Umbilical cord (tissue), 2 donors: ENCODE results near the gene CEP170B. TPM values are rescaled to one million over a fixed set of nuclear protein-coding genes. Genes with fewer than 3 reads are reported as not detected.
"Not testable (repeated sequence)": the region's sequence is repeated elsewhere in the genome, so short reads cannot be mapped to it uniquely, and the experiment has no call there.

Source experiments
- DNase-seq: peaks from one replicate; pipeline ENCODE4 v3.0.0-alpha.2; 2015; ENCODE audit warnings: low spot score
- total RNA-seq: library from RNA; depleted of rRNA; stranded (reverse); fragments of >200 nt; gene quantifications from one replicate; pipeline ENCODE4 v1.2.3, GENCODE V29; 2014; ENCODE audit warnings: low replicate concordance; ENCODE audit not compliant: insufficient read depth

CEP170B gene
- total RNA-seq = 7.9 TPM

GRCh38 chr14:104865081-104865630, at the start of gene CEP170B:
TSS of gene CEP170B (plus strand) at chr14:104865268. CDS start at chr14:104868451, 3,183 bp downstream.
- DNase-seq = peak; percentile 21

DNA sequence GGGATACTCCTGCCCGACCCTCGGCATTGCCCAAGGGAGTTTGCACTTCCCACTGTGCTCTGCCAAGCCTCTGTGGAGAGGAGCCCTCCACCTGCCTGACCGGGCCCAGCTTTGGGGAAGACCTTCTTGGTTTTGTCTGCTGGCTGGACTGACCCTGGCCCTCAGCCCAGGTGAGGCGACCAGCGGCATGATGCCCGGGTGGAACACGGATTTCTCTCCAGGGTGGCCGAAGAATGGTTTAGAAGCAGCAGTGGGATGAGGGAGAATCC, 48.5 kb upstream of the CEP170B start:
- DNase-seq = no peak

DNA sequence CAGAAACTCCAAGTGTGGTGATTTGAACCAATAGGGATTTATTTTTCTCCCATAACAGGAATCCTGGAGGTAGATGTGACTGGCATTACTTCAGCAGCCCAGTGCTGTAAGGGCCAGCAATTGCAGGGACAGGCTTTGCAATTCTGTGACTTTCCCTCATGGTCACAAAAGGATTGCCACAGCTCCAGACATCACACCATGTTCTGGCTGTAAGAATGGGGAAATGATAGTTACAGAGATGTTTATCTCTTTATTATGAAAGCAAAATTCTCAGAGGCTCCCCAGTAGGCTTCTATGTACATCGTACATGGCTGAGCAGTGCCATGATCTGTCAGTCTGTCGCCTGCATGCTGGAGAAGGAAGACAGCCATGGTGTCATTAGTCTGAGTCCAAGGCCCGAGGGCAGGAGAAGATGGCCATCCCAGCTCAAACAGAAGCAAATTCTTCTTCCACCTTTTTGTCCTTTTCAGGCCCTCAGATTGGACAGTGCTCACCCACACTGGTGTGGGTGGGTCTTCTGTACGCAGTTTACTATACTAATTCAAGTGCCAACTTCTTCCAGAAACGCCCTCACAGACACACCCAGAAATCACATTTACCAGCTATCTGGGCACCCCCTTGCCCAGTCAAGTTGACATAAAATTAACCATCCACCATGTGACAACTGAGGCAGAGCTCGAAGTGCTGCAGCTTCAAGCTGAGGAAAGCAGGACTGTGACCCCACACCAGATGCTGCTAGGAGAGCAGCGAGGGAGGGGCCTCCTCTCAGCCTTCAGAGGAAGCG, 46.9 kb upstream of the CEP170B start:
- DNase-seq = no peak

DNA sequence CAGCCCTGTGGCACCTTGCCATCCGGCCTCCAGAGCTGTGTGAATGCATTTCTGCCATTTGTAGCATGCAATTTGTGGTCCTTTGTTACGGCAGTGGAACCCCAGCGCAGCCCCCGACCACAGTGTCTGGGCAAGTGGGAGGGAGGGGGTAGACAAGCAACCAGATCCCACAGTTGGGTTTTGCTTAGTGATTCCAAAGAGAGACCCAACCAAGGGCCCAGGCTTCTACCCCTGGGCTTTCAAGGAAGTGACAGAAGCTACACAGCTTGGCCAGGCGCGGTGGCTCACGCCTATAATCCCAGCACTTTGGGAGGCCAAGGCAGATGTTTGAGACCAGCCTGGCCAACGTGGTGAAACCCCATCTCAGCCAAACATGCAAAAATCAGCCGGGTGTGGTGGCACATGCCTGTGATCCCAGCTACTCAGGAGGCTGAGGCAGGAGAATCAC, 46.3 kb upstream of the CEP170B start:
- DNase-seq = no peak

DNA sequence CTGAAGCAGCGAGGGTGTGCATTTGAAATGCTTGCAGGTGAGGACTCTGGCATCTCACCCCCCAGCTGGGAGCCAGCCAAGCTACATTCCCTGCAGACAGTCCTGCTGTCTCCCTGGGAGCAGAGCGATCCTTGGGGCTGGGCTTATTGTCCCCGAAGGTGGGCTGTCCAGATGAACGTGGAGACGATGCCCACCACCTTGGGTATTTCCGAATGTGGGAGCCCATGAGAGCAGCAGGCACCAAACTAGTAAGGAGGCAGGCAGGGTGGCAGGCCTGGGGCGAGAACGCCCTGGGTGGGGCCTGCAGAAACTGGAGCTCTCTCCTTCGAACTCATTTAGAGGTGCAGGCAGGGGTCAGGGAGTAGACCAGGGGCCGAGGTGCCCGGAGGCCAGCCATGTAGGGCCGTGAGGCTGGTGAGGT, 45.7 kb upstream of the CEP170B start:
- no peak for DNase-seq

DNA sequence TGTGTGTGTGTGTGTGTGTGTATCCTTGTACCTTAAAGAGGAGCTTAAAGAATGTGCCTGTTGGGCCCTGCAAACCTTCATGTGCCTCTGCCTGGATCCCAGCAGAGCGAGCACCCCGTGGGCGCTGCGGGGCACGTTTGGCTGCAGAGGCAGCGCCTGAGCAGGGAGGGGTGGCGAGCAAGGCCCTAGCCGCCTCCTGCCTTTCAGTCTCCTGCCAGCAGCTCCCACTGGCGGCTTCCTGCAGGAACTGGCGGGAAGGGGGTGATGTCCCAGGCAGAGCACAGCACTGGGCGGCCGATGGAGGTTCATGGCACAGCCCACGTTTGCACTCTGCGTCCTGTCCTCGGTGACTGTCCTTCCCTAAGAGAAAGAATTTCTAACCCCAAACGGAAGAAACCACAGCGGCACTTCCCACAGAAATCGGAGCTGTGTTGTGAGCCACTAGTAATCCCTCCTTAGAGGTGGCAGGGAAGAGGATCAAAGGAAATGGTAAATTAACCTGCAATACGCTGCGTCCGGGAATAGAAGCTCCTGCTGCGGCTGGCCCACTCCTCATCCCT, 44.3 kb upstream of the CEP170B start:
- peak; percentile 72 for DNase-seq

GRCh38 chr14:104821229-104821945, 43.7 kb upstream of the CEP170B start:
- DNase-seq = no peak

- DNase-seq = no peak
Observed at GRCh38 chr14:104821971-104822608, 43.0 kb upstream of the CEP170B start.

DNA sequence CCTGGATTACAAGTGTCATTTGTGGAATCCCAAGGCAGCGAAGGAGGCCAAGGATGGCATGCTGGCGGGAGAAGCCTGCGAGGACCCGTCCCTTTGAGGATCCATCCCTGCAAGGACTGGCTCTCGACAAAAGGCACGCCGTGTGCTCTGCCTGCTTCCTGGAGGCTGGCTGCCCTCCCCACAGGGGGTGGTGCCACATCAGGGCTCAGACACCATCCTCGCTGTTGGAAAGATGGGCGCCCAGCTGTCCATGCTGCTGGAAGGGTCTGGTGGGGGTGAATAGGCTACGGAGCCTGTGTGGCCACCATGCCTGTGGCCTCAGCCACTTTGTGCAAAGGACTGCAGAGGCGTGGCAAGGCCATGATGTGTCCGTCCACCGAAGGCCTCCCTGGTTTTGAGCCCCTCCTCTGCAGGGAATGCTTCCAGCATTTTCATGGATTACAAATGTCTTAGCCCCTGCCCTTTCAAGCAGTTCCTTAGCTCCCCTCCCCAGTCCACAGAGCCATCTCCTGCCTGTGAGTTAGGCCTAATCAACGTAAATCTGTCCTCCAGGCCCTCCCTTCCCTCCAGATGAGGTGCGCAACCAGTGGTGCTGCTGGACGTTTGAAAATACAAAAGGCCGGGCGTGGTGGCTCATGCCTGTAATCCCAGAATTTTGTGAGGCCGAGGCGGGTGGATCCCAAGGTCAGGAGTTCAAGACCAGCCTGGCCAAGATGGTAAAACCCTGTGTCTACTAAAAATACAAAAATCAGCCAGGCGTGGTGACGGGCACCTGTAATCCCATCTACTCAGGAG, 42.0 kb upstream of the CEP170B start:
- no peak for DNase-seq

- no peak for DNase-seq
Observed at GRCh38 chr14:104824353-104824997, 40.6 kb upstream of the CEP170B start.

- DNase-seq = peak; percentile 85
Observed at GRCh38 chr14:104826189-104826860, 38.7 kb upstream of the CEP170B start.

DNA sequence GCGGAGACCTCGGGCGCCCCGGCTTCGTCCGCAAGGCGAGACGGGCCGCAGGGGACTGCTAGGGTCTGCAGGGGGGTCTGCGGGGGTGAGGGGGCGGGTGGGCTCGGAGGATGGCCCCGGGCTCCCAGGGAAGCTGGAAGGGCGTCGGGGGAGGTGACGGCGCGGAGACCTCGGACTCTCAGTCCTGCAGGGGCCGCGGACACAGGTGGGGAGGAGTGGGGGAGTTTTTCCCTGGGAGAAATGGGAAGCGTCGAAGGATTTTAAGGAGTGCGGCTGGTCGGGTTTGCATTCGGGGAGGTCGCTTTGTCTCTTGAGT, 38.2 kb upstream of the CEP170B start:
- peak; percentile 22 for DNase-seq

GRCh38 chr14:104827177-104828055, 37.7 kb upstream of the CEP170B start:
- peak; percentile 48 for DNase-seq

GRCh38 chr14:104830781-104831180, 34.3 kb upstream of the CEP170B start:
- no peak for DNase-seq

DNA sequence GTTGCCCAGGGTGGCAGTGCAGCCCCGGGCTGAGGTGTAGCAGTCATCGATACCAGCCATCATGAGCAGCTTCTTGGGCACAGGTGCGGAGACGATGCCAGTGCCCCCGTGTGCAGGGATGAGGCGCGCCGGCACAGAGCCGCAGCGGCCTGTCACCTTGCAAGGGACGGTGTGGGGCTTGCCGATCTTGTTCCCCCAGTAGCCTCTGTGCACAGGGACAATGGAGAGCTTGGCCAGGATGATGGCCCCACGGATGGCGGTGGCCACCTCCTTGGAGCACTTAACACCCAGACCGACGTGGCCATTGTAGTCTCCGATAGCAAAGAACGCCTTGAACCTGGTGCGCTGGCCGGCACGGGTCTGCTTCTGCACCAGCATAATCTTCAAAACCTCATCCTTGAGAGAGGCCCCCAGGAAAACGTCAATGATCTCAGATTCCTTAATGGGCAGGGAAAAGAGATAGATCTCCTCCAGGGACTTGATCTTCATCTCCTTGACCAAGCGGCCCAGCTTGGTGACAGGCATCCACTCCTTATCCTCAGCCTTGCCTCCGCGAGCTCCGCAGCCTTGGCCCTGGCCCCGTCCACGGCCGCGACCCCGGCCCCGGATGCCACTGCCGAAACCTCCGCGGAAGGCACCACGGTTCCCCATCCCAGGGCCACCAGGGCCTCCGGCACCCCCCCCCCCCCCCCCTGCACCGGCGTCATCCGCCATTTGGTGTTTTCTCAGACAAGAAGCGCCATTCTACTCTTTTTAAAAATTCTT, 28.7 kb upstream of the CEP170B start:
- DNase-seq = not testable (repeated sequence)

DNA sequence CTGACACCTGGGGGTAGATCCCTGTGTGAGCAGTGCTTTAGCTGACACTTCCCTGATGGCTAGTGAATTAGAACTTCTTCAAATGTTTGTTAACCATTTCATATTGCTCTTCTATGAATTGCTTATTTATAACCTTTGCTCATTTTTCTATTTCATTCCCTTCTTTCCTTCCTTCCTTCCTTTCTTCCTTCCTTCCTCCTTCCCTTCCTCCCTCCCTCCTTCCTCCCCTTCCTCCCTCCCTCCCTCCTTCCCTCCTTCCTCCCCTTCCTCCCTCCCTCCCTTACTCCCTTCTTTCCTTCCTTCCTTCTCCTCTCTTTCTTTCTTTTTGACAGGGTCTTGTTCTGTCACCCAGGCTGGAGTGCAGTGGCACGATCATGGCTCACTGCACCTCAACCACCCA, 23.3 kb upstream of the CEP170B start:
- no peak for DNase-seq

- DNase-seq = no peak
Observed at GRCh38 chr14:104843006-104843405, 22.1 kb upstream of the CEP170B start.
